OCI-LY3 (cell line): Measurements from ENCODE around the gene ZFX.

Experiments
- EZH2phosphoT487 ChIP-seq: fragments of 200-600 bp; shearing (Covaris generic); IDR thresholded peaks from 2 replicates; pipeline ENCODE4 v1.6.1; 2018; ENCODE audit warnings: antibody characterized with exemption, mixed run types, low read depth
- TF ChIP-seq, protein P1 (sequence below): fragments of 200-600, 300-600 bp; sonication (generic); IDR thresholded peaks from 2 replicates; pipeline ENCODE4 v1.5.1; 2014; ENCODE audit warnings: antibody characterized with exemption, low read length, low read depth

DNA sequence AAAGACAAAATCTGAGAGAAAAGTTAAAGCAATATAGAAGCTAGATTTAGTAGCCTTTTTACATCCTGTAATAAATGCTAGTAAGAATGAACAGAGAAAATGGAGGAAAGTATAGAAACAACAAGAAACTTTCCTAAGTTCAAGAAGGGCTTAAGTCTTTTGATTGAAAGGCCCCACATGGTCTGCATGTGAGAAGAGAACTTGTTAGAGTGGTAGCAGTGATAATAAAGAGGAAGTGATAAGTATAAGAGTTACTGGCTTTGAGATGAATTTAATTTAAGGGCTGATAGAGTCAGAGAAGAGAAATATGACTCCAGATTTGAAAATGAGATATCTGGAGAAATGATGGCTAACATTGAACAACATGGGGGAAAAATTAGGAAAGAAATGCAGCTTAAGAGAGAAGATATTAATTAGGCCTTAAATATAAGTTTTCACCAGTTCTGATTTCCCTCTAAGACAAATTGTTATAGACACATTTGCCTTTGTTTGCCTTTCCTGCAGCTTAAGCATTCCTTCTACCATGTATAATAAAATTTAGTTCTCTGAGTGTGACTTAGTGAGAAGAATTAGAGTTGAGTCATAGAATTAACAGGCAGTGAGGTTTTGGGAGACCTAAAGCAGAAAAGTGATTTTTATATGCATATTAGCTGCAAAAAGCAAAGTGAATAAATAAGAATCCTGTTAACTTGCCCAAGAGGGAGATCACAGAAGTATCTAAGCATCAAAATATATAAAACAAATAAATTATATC lies 18.4 kb downstream of the ZFX start:
- TF ChIP-seq, protein P1, sequence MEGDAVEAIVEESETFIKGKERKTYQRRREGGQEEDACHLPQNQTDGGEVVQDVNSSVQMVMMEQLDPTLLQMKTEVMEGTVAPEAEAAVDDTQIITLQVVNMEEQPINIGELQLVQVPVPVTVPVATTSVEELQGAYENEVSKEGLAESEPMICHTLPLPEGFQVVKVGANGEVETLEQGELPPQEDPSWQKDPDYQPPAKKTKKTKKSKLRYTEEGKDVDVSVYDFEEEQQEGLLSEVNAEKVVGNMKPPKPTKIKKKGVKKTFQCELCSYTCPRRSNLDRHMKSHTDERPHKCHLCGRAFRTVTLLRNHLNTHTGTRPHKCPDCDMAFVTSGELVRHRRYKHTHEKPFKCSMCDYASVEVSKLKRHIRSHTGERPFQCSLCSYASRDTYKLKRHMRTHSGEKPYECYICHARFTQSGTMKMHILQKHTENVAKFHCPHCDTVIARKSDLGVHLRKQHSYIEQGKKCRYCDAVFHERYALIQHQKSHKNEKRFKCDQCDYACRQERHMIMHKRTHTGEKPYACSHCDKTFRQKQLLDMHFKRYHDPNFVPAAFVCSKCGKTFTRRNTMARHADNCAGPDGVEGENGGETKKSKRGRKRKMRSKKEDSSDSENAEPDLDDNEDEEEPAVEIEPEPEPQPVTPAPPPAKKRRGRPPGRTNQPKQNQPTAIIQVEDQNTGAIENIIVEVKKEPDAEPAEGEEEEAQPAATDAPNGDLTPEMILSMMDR: no peak
- TF ChIP-seq EZH2phosphoT487: no peak
